H7 (cell line): ENCODE measurements around the gene ABHD13. TPM values are rescaled to one million over a fixed set of nuclear protein-coding genes. Genes with fewer than 3 reads are reported as not detected.

Experiments used
- total RNA-seq: library from RNA; depleted of rRNA; stranded (reverse); fragments of >200 nt; shearing (Covaris generic); gene quantifications from 2 replicates; pipeline ENCODE4 v1.2.3, GENCODE V29; 2014; rRNA removed

Gene ABHD13
- total RNA-seq, 1 experiment from 2014 or later: 4.1 TPM

Other genes starting within 250 kb of the ABHD13 start
- 3.7 and 4.9 TPM in 2 replicates for gene LIG4, start 2.9 kb upstream of the ABHD13 start, total RNA-seq
- gene TNFSF13B, start 51.3 kb downstream of the ABHD13 start, total RNA-seq: 0.33 and 1.9 TPM in 2 replicates